ENCODE data around the gene ZNF12.
A peak's percentile ranks its signal among the peaks of the same experiment; 100 is the strongest.

ZNF12 gene

DNA sequence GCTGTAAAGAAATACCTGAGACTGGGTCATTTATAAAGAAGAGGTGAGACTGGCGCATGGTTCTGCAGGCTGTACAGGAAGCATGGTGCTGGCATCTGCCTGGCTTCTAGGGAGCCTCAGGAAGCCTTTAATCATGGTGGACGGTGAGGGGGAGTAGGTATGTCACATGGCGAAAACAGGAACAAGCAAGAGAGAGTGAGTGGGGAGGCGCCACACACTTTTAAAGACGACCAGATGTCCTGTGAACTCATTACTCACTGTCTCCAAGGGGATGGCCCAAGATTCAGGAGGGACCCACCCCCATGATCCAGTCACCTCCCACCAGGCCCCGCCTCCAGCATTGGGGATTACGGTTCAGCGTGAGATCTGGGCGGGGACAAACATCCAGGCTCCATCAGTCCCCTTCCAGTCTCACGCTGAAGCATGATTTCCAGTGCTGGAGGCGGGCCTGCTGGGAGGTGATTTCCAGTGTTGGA lies 66.5 kb downstream of the ZNF12 start:
- Histone ChIP-seq H3K27me3 (ENCODE audit: control insufficient read depth, insufficient read depth, low read length) (no peaks in the 10 kb centered on the region), H3K9ac (ENCODE audit: low read length) (no peak overlapping the region), H3K4me1 (ENCODE audit: control insufficient read depth, insufficient read depth, low read length) (no peaks in the 10 kb centered on the region), H3K36me3 (ENCODE audit: control insufficient read depth, insufficient read depth, low read length) (peaks cover 20% of the 10 kb centered on the region), H3K27ac (ENCODE audit: low read depth, low read length) (no peak overlapping the region), H3K4me3 (ENCODE audit: low read length) (no peak overlapping the region)

DNA sequence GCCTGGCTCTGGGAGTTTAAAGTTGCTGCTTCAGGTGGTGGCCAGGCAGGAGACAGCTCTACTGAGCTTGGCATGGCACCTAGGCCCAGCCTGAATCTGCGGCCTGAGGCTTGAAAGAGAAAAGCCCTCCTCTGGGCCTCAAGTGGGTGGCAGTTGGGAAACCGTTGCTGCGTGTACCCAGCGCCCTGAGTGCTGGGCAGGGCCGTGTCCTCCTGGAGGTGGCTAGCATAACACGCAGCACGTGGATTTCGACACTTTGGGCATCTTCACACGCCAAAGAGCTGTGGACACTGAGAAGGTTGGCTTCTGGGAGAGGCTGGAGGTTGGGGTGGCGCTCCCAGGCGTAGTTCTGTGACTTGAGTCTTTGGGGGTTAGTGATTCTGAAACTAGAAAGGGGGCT lies 67.1 kb downstream of the ZNF12 start:
- Histone ChIP-seq H3K9ac (ENCODE audit: low read length) (no peak overlapping the region), H3K36me3 (ENCODE audit: control insufficient read depth, insufficient read depth, low read length) (peaks cover 20% of the 10 kb centered on the region), H3K27me3 (ENCODE audit: control insufficient read depth, insufficient read depth, low read length) (no peaks in the 10 kb centered on the region), H3K27ac (ENCODE audit: low read depth, low read length) (no peak overlapping the region), H3K4me1 (ENCODE audit: control insufficient read depth, insufficient read depth, low read length) (no peaks in the 10 kb centered on the region), H3K4me3 (ENCODE audit: low read length) (no peak overlapping the region)

DNA sequence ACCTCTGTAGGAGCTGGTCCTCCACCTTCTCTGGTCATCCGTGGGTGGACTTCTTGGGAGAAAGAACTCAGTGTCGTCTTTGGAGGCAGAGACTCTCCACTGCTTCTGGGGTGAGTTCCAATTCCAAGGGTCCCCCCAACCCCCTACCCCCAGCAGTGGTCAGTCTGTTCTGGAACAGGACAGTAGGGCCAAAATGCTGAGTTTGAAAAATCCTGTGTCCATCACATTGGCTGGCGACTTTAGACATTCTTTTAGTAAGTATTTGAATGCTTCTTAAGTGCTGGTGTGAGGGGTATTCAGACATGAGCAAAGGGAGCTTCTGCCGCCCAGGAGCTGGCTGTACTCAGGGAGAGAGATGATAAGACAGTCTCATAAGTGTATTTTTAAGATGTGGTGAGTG lies 67.7 kb downstream of the ZNF12 start:
- Histone ChIP-seq H3K36me3 (ENCODE audit: control insufficient read depth, insufficient read depth, low read length) (peaks cover 16% of the 10 kb centered on the region), H3K9ac (ENCODE audit: low read length) (no peak overlapping the region), H3K27ac (ENCODE audit: low read depth, low read length) (no peak overlapping the region), H3K4me1 (ENCODE audit: control insufficient read depth, insufficient read depth, low read length) (no peaks in the 10 kb centered on the region), H3K4me3 (ENCODE audit: low read length) (peak overlapping the region; percentile 80), H3K27me3 (ENCODE audit: control insufficient read depth, insufficient read depth, low read length) (no peaks in the 10 kb centered on the region)
